Neural cell (in vitro differentiated cells): ENCODE measurements around the gene SLC7A6. TPM values are rescaled to one million over a fixed set of nuclear protein-coding genes. Genes with fewer than 3 reads are reported as not detected.

ENCODE experiments used
- H2AFZ ChIP-seq: fragments of 200-600, 300-800 bp; sonication (generic), shearing (Covaris generic); 2 replicates; pipeline ENCODE4 v1.6.0; 2014; ENCODE audit warnings: low read depth, mild to moderate bottlenecking, antibody characterized with exemption, low read length, moderate library complexity
- H3F3A ChIP-seq: fragments of 200-600 bp; shearing (Covaris generic); 2 replicates; pipeline ENCODE4 v1.6.1; 2016; ENCODE audit warnings: mild to moderate bottlenecking, moderate library complexity, mixed read lengths, antibody characterized with exemption, low read length; ENCODE audit not compliant: insufficient read depth, poor library complexity, severe bottlenecking
- H3K27ac ChIP-seq: fragments of 200-600, 300-800 bp; sonication (generic), shearing (Covaris generic); 2 replicates; pipeline ENCODE4 v1.5.1; 2014; ENCODE audit warnings: mild to moderate bottlenecking, low read length, moderate library complexity
- H3K27me3 ChIP-seq: fragments of 300-800, 200-600 bp; sonication (generic), shearing (Covaris generic); 2 replicates; pipeline ENCODE4 v1.6.0; 2014; ENCODE audit warnings: mild to moderate bottlenecking, low read depth, low read length, moderate library complexity; ENCODE audit not compliant: insufficient read depth
- H3K36me3 ChIP-seq: fragments of 300-800, 200-600 bp; sonication (generic), shearing (Covaris generic); 2 replicates; pipeline ENCODE4 v1.5.1; 2014; ENCODE audit warnings: mild to moderate bottlenecking, antibody characterized with exemption, low read length, moderate library complexity; ENCODE audit not compliant: insufficient read depth
- H3K4me2 ChIP-seq: fragments of 300-800, 200-600 bp; sonication (generic), shearing (Covaris generic); 2 replicates; pipeline ENCODE4 v1.6.0; 2014; ENCODE audit warnings: mild to moderate bottlenecking, low read length
- H3K4me3 ChIP-seq: fragments of 300-800, 200-600 bp; sonication (generic), shearing (Covaris generic); 2 replicates; pipeline ENCODE4 v1.5.1; 2014; ENCODE audit warnings: mild to moderate bottlenecking, low read length, moderate library complexity
- H3K79me2 ChIP-seq: fragments of 200-600 bp; shearing (Covaris generic); replicated peaks from 2 replicates; pipeline ENCODE4 v1.6.0; 2014; ENCODE audit warnings: mild to moderate bottlenecking, low read length, moderate library complexity; ENCODE audit not compliant: insufficient read depth
- H3K9ac ChIP-seq: fragments of 300-800, 200-600 bp; sonication (generic), shearing (Covaris generic); 2 replicates; pipeline ENCODE4 v1.6.1; 2016; ENCODE audit warnings: mild to moderate bottlenecking, low read length, mixed read lengths
- H3K9me2 ChIP-seq: fragments of 200-600 bp; shearing (Covaris generic); 2 replicates; pipeline ENCODE4 v1.6.1; 2016; ENCODE audit warnings: mild to moderate bottlenecking, low read length, mixed read lengths; ENCODE audit not compliant: insufficient read depth
- H3K9me3 ChIP-seq: fragments of 200-600, 300-800 bp; sonication (generic), shearing (Covaris generic); 2 replicates; pipeline ENCODE4 v1.6.1; 2016; ENCODE audit warnings: mild to moderate bottlenecking, mixed run types, low read length, moderate library complexity, mixed read lengths
- H4K20me1 ChIP-seq: fragments of 200-600 bp; shearing (Covaris generic); 2 replicates; pipeline ENCODE4 v1.6.1; 2016; ENCODE audit warnings: mild to moderate bottlenecking, mixed run types; ENCODE audit not compliant: insufficient read depth
- CTCF ChIP-seq: fragments of 450-650 bp; IDR thresholded peaks from 2 replicates; pipeline ENCODE4 v1.5.1; 2014; ENCODE audit warnings: antibody characterized with exemption, mild to moderate bottlenecking, moderate library complexity; ENCODE audit not compliant: poor library complexity, severe bottlenecking
- EP300 ChIP-seq: fragments of 450-650 bp; conservative IDR thresholded peaks from 2 replicates; pipeline ENCODE4 v1.6.1; 2014; ENCODE audit warnings: antibody characterized with exemption, mild to moderate bottlenecking, moderate library complexity; ENCODE audit not compliant: poor library complexity, severe bottlenecking
- EZH2 ChIP-seq: fragments of 200-600, 300-800 bp; shearing (Covaris generic), sonication (generic); IDR thresholded peaks from 2 replicates; pipeline ENCODE4 v1.6.1; 2014; ENCODE audit warnings: antibody characterized with exemption, low read length, borderline replicate concordance, mild to moderate bottlenecking; ENCODE audit not compliant: insufficient read depth, poor library complexity, severe bottlenecking
- MXI1 ChIP-seq: fragments of 450-650 bp; conservative IDR thresholded peaks from 2 replicates; pipeline ENCODE4 v1.6.1; 2014; ENCODE audit warnings: antibody characterized with exemption, mild to moderate bottlenecking; ENCODE audit not compliant: poor library complexity, severe bottlenecking
- POLR2AphosphoS5 ChIP-seq: IDR thresholded peaks from 2 replicates; pipeline ENCODE4 v1.6.1; 2012
- RAD21 ChIP-seq: fragments of 450-650 bp; conservative IDR thresholded peaks from 2 replicates; pipeline ENCODE4 v1.6.1; 2014; ENCODE audit warnings: antibody characterized with exemption, mild to moderate bottlenecking, moderate library complexity
- SMC3 ChIP-seq: fragments of 450-650 bp; conservative IDR thresholded peaks from 2 replicates; pipeline ENCODE4 v1.6.1; 2014; ENCODE audit warnings: antibody characterized with exemption, mild to moderate bottlenecking, moderate library complexity; ENCODE audit not compliant: poor library complexity
- TAF1 ChIP-seq: IDR thresholded peaks from 2 replicates; pipeline ENCODE4 v1.6.1; 2012; ENCODE audit warnings: low read depth
- polyA plus RNA-seq: library from polyadenylated mRNA; depleted of rRNA; stranded (reverse); fragments of >200 nt; gene quantifications from 2 replicates; pipeline ENCODE4 v1.2.3, GENCODE V29; 2014
- TF ChIP-seq, protein P1 (sequence below): IDR thresholded peaks from 2 replicates; pipeline ENCODE4 v1.6.1; 2012; ENCODE audit warnings: borderline replicate concordance

Gene SLC7A6
- polyA plus RNA-seq, 1 donor from 2014 or later = 39.3 TPM

GRCh38 chr16:68257906-68258800 lies 6.2 kb upstream of the SLC7A6 start:
- Histone ChIP-seq H3K27me3 (no peaks in the 10 kb centered on the region), H3K9me3 (no peaks in the 10 kb centered on the region), H3F3A (no peaks in the 10 kb centered on the region), H3K4me2 (no peak overlapping the region), H3K9me2 (no peaks in the 10 kb centered on the region), H2AFZ (no peak overlapping the region), H3K36me3 (no peaks in the 10 kb centered on the region), H3K4me3 (no peak overlapping the region), H3K79me2 (no peaks in the 10 kb centered on the region), H3K27ac (no peak overlapping the region), H3K9ac (no peak overlapping the region), H4K20me1 (no peaks in the 10 kb centered on the region)
- no peak for TF ChIP-seq EP300
- no peak for TF ChIP-seq MXI1

DNA sequence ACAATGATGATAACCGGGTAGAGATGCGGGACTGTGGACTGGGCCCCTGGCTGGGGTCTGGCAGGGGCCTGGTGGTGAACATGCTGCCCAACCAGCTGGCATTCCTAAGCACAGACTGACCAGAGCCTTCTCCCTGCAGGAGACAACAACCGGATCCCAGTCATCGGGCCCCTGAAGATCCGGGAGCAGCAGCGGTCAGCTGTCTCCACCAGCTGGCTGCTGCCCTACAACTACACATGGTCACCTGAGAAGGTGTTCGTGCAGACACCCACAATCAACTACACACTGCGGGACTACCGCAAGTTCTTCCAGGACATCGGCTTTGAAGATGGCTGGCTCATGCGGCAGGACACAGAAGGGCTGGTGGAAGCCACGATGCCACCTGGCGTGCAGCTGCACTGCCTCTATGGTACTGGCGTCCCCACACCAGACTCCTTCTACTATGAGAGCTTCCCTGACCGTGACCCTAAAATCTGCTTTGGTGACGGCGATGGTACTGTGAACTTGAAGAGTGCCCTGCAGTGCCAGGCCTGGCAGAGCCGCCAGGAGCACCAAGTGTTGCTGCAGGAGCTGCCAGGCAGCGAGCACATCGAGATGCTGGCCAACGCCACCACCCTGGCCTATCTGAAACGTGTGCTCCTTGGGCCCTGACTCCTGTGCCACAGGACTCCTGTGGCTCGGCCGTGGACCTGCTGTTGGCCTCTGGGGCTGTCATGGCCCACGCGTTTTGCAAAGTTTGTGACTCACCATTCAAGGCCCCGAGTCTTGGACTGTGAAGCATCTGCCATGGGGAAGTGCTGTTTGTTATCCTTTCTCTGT lies 5.1 kb upstream of the SLC7A6 start:
- Histone ChIP-seq H4K20me1 (no peaks in the 10 kb centered on the region), H3K4me2 (no peak overlapping the region), H3K27me3 (no peaks in the 10 kb centered on the region), H2AFZ (no peak overlapping the region), H3K27ac (no peak overlapping the region), H3K36me3 (no peaks in the 10 kb centered on the region), H3K4me3 (no peak overlapping the region), H3K9me2 (no peaks in the 10 kb centered on the region), H3K9ac (no peak overlapping the region), H3F3A (peaks cover 3% of the 10 kb centered on the region), H3K9me3 (no peaks in the 10 kb centered on the region), H3K79me2 (no peaks in the 10 kb centered on the region)
- TF ChIP-seq SMC3 (no peak), CTCF (no peak), EZH2 (no peak), EP300 (no peak), POLR2AphosphoS5 (no peak), RAD21 (no peak), TAF1 (no peak), MXI1 (no peak)
- TF ChIP-seq, protein P1, sequence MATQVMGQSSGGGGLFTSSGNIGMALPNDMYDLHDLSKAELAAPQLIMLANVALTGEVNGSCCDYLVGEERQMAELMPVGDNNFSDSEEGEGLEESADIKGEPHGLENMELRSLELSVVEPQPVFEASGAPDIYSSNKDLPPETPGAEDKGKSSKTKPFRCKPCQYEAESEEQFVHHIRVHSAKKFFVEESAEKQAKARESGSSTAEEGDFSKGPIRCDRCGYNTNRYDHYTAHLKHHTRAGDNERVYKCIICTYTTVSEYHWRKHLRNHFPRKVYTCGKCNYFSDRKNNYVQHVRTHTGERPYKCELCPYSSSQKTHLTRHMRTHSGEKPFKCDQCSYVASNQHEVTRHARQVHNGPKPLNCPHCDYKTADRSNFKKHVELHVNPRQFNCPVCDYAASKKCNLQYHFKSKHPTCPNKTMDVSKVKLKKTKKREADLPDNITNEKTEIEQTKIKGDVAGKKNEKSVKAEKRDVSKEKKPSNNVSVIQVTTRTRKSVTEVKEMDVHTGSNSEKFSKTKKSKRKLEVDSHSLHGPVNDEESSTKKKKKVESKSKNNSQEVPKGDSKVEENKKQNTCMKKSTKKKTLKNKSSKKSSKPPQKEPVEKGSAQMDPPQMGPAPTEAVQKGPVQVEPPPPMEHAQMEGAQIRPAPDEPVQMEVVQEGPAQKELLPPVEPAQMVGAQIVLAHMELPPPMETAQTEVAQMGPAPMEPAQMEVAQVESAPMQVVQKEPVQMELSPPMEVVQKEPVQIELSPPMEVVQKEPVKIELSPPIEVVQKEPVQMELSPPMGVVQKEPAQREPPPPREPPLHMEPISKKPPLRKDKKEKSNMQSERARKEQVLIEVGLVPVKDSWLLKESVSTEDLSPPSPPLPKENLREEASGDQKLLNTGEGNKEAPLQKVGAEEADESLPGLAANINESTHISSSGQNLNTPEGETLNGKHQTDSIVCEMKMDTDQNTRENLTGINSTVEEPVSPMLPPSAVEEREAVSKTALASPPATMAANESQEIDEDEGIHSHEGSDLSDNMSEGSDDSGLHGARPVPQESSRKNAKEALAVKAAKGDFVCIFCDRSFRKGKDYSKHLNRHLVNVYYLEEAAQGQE = no peak
